H9 (cell line): ENCODE results near the gene ASCC2. TPM values are rescaled to one million over a fixed set of nuclear protein-coding genes. Genes with fewer than 3 reads are reported as not detected.

Experiments used
- DNase-seq: peaks from one replicate; pipeline ENCODE4 v3.0.0-alpha.2; 2017
- H2AFZ ChIP-seq: one replicate; pipeline ENCODE4 v1.6.1; 2013; ENCODE audit warnings: mild to moderate bottlenecking, low read length, control low read depth, moderate library complexity
- H2AK5ac ChIP-seq: 2 replicates; pipeline ENCODE4 v1.6.1; 2013; ENCODE audit warnings: low read length, control low read depth, mixed read lengths; ENCODE audit not compliant: insufficient read length
- H2BK120ac ChIP-seq: one replicate; pipeline ENCODE4 v1.6.1; 2013; ENCODE audit warnings: low read depth, mild to moderate bottlenecking, low read length, control low read depth, inconsistent platforms; ENCODE audit not compliant: poor library complexity, severe bottlenecking
- H2BK12ac ChIP-seq: 2 replicates; pipeline ENCODE4 v1.6.1; 2013; ENCODE audit warnings: low read length, control low read depth, mixed read lengths, low read depth; ENCODE audit not compliant: insufficient read length
- H2BK15ac ChIP-seq: 2 replicates; pipeline ENCODE4 v1.6.1; 2013; ENCODE audit warnings: low read depth, low read length, control low read depth
- H2BK20ac ChIP-seq: one replicate; pipeline ENCODE4 v1.6.1; 2013; ENCODE audit warnings: low read depth, mild to moderate bottlenecking, low read length, control low read depth, inconsistent platforms; ENCODE audit not compliant: poor library complexity, severe bottlenecking
- H2BK5ac ChIP-seq: 2 replicates; pipeline ENCODE4 v1.6.1; 2013; ENCODE audit warnings: low read length, control low read depth, mixed read lengths; ENCODE audit not compliant: insufficient read length
- H3K14ac ChIP-seq: 2 replicates; pipeline ENCODE4 v1.6.1; 2013; ENCODE audit warnings: low read length, control low read depth; ENCODE audit not compliant: insufficient read depth
- H3K18ac ChIP-seq: 2 replicates; pipeline ENCODE4 v1.6.1; 2013; ENCODE audit warnings: low read depth, mild to moderate bottlenecking, mixed read lengths, low read length, control low read depth; ENCODE audit not compliant: insufficient read length
- H3K23ac ChIP-seq: 2 replicates; pipeline ENCODE4 v1.6.1; 2013; ENCODE audit warnings: low read length, control low read depth, mixed read lengths, low read depth; ENCODE audit not compliant: insufficient read length
- H3K23me2 ChIP-seq: 2 replicates; pipeline ENCODE4 v1.6.1; 2013; ENCODE audit warnings: low read depth, mild to moderate bottlenecking, mixed read lengths, low read length, control low read depth; ENCODE audit not compliant: insufficient read length, poor library complexity, severe bottlenecking
- H3K27ac ChIP-seq: 2 replicates; pipeline ENCODE4 v1.5.1; 2013; ENCODE audit warnings: low read length, control low read depth, mixed read lengths, low read depth; ENCODE audit not compliant: insufficient read length
- H3K27me3 ChIP-seq: 2 replicates; pipeline ENCODE4 v1.6.1; 2013; ENCODE audit warnings: low read length, control low read depth, inconsistent platforms; ENCODE audit not compliant: insufficient read depth
- H3K4ac ChIP-seq: 2 replicates; pipeline ENCODE4 v1.6.1; 2013; ENCODE audit warnings: low read depth, mild to moderate bottlenecking, control low read depth, inconsistent platforms, low read length, moderate library complexity
- H3K4me1 ChIP-seq: 2 replicates; pipeline ENCODE4 v1.6.1; 2013; ENCODE audit warnings: low read length, control low read depth, inconsistent platforms; ENCODE audit not compliant: insufficient read depth
- H3K4me2 ChIP-seq: 2 replicates; pipeline ENCODE4 v1.6.1; 2013; ENCODE audit warnings: low read length, control low read depth, mixed read lengths; ENCODE audit not compliant: insufficient read length, insufficient read depth
- H3K56ac ChIP-seq: 2 replicates; pipeline ENCODE4 v1.6.1; 2013; ENCODE audit warnings: low read depth, mild to moderate bottlenecking, mixed read lengths, low read length, control low read depth; ENCODE audit not compliant: insufficient read length
- H3K79me1 ChIP-seq: 2 replicates; pipeline ENCODE4 v1.6.1; 2013; ENCODE audit warnings: low read depth, mild to moderate bottlenecking, moderate library complexity, low read length, control low read depth, inconsistent platforms; ENCODE audit not compliant: insufficient read depth, poor library complexity, severe bottlenecking
- H3K79me2 ChIP-seq: 2 replicates; pipeline ENCODE4 v1.6.1; 2013; ENCODE audit warnings: low read length, control low read depth, inconsistent platforms; ENCODE audit not compliant: insufficient read depth
- H3K9ac ChIP-seq: 2 replicates; pipeline ENCODE4 v1.6.1; 2013; ENCODE audit warnings: low read length, control low read depth, mixed read lengths; ENCODE audit not compliant: insufficient read length; ENCODE audit errors: extremely low read depth
- H3K9me3 ChIP-seq: one replicate; pipeline ENCODE4 v1.6.1; 2013; ENCODE audit warnings: low read depth, low read length, inconsistent platforms; ENCODE audit not compliant: control insufficient read depth
- H3T11ph ChIP-seq: one replicate; pipeline ENCODE4 v1.6.1; 2013; ENCODE audit warnings: mild to moderate bottlenecking, low read length, control low read depth, inconsistent platforms
- H4K20me1 ChIP-seq: one replicate; pipeline ENCODE4 v1.6.1; 2013; ENCODE audit not compliant: control insufficient read depth, insufficient read length, insufficient read depth
- H4K5ac ChIP-seq: 2 replicates; pipeline ENCODE4 v1.6.1; 2013; ENCODE audit warnings: low read depth, mild to moderate bottlenecking, mixed read lengths, low read length, control low read depth; ENCODE audit not compliant: insufficient read length
- H4K8ac ChIP-seq: replicated peaks from 2 replicates; pipeline ENCODE4 v1.6.1; 2013; ENCODE audit warnings: low read length, control low read depth, mixed read lengths, low read depth; ENCODE audit not compliant: insufficient read length
- H4K91ac ChIP-seq: 2 replicates; pipeline ENCODE4 v1.6.1; 2013; ENCODE audit warnings: low read depth, mild to moderate bottlenecking, moderate library complexity, mixed read lengths, low read length, control low read depth; ENCODE audit not compliant: insufficient read length
- H3K27ac Mint-ChIP-seq, 3 experiments: 2 replicates in 2 of 3; 3 replicates in 1 of 3; pipeline ENCODE4 v1.8.0; 2020 to 2021; ENCODE audit warnings: mixed read lengths in 3 of 3, mild to moderate bottlenecking in 1 of 3, moderate library complexity in 1 of 3
- H3K27me3 Mint-ChIP-seq: 2 replicates; pipeline ENCODE4 v1.8.0; 2021; ENCODE audit warnings: low read depth, mild to moderate bottlenecking, moderate library complexity, mixed read lengths
- H3K36me3 Mint-ChIP-seq, 3 experiments: 2 replicates in 2 of 3; 3 replicates in 1 of 3; pipeline ENCODE4 v1.8.0; 2020 to 2021; ENCODE audit warnings: low read depth in 3 of 3, mixed read lengths in 3 of 3; ENCODE audit not compliant: insufficient read depth in 1 of 3
- H3K4me1 Mint-ChIP-seq, 2 experiments: 2 replicates each; pipeline ENCODE4 v1.8.0; 2020; ENCODE audit warnings: mixed read lengths in 2 of 2
- H3K4me3 Mint-ChIP-seq, 2 experiments: 2 replicates in 1 of 2; 3 replicates in 1 of 2; pipeline ENCODE4 v1.8.0; 2020 to 2021; ENCODE audit warnings: mild to moderate bottlenecking in 2 of 2, mixed read lengths in 2 of 2, moderate library complexity in 1 of 2
- H3K9me3 Mint-ChIP-seq, 2 experiments: 2 replicates in 1 of 2; 3 replicates in 1 of 2; pipeline ENCODE4 v1.8.0; 2020; ENCODE audit warnings: mild to moderate bottlenecking in 2 of 2, mixed read lengths in 2 of 2, moderate library complexity in 1 of 2
- WGBS: extraction: QIAGEN DNeasy Blood & Tissue Kit; methylation state at CpG from one replicate; pipeline ENCODE4 v1.1.7; 2013; ENCODE audit warnings: missing lambda C conversion rate, low lambda C conversion rate, mixed read lengths; ENCODE audit not compliant: insufficient read length; ENCODE audit errors: extremely low coverage; 5-methylcytosine and 5-hydroxymethylcytosine counted together
- total RNA-seq: library from RNA; stranded (reverse); gene quantifications from 2 replicates; pipeline ENCODE4 v1.2.1, GENCODE V29; 2021
- TF ChIP-seq, protein P1 (sequence below): fragments of 200-600 bp; sonication (generic); conservative IDR thresholded peaks from 3 replicates; pipeline ENCODE4 v1.8.0; 2021; ENCODE audit warnings: antibody characterized with exemption, mild to moderate bottlenecking

ASCC2 gene
- total RNA-seq, 1 experiment from 2014 or later: 48.2 TPM

DNA sequence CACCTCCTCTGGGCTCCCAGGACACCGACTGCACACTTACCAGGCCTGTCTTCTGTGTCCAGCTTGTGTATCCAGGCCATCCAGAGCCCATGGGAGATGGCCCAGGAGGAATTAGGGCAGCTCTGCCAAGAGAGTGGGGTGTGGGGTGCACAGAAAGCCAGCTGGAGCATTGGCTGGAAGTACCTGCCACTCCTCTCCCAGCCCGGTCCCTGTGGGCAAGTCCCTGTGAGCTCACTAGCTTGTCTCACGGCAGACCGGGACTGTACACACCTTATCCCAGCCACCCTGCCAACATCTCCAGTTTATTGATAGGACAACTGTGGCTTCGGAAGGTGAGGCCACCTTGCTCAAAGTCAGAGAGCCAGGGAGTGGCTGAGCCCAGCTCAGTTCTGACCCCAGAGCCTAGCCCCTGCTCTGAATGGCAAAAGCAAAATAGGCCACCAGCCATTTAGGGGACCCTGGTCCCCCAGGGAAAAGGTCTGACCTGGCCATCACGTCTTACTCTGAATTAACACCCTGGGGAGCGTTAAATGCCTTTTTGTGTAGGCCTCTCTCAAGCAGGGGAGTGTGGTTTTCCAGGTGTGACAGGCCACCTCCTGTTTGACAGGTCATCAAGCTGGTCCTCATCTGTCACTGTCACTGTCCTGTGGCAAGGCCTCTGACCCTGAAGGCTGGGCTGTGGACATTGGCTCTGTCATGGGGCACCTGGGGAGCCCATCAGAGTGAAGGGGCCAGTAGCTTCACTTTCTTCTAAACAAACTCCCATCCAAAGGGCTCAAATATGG is 55.8 kb downstream of the ASCC2 start:
- 0 out of 7 replicates have a peak, but pooled peaks cover 0 to 1% (median 0%) of the 10 kb centered on the region in 3 experiments for H3K36me3 Mint-ChIP-seq
- Histone ChIP-seq H3K18ac (no peak overlapping the region), H4K91ac (no peak overlapping the region), H4K5ac (no peak overlapping the region), H2AK5ac (no peak overlapping the region), H4K8ac (no peak overlapping the region), H3K23me2 (no peaks in the 10 kb centered on the region), H2BK20ac (no peak overlapping the region), H3K79me2 (no peaks in the 10 kb centered on the region), H3K27me3 (no peaks in the 10 kb centered on the region), H2BK5ac (no peak overlapping the region), H3K79me1 (no peaks in the 10 kb centered on the region), H2BK12ac (no peak overlapping the region), H3K27ac (no peak overlapping the region), H3K4ac (no peak overlapping the region), H3K4me1 (no peaks in the 10 kb centered on the region), H3K9me3 (no peaks in the 10 kb centered on the region), H4K20me1 (no peaks in the 10 kb centered on the region), H2BK120ac (no peak overlapping the region), H2AFZ (no peak overlapping the region), H3T11ph (no peak overlapping the region), H3K23ac (no peak overlapping the region), H3K9ac (no peak overlapping the region), H3K14ac (no peak overlapping the region), H3K4me2 (no peak overlapping the region), H3K56ac (no peak overlapping the region), H2BK15ac (no peak overlapping the region)
- no CpG with 5 or more reads among the region's 7 CpGs for WGBS
- no peak overlapping the region; a peak in 2 of 7 replicates for H3K27ac Mint-ChIP-seq
- H3K4me1 Mint-ChIP-seq: peaks cover 18 to 33% of the 10 kb centered on the region in 2 experiments
- H3K4me3 Mint-ChIP-seq: no peak overlapping the region
- H3K9me3 Mint-ChIP-seq: no peaks in the 10 kb centered on the region
- no peak for DNase-seq
- no peaks in the 10 kb centered on the region; the same call in 1 of the 2 replicates for H3K27me3 Mint-ChIP-seq
- TF ChIP-seq, protein P1, sequence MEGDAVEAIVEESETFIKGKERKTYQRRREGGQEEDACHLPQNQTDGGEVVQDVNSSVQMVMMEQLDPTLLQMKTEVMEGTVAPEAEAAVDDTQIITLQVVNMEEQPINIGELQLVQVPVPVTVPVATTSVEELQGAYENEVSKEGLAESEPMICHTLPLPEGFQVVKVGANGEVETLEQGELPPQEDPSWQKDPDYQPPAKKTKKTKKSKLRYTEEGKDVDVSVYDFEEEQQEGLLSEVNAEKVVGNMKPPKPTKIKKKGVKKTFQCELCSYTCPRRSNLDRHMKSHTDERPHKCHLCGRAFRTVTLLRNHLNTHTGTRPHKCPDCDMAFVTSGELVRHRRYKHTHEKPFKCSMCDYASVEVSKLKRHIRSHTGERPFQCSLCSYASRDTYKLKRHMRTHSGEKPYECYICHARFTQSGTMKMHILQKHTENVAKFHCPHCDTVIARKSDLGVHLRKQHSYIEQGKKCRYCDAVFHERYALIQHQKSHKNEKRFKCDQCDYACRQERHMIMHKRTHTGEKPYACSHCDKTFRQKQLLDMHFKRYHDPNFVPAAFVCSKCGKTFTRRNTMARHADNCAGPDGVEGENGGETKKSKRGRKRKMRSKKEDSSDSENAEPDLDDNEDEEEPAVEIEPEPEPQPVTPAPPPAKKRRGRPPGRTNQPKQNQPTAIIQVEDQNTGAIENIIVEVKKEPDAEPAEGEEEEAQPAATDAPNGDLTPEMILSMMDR: no peak
